ENCODE measurements around the gene PFDN4. TPM values are rescaled to one million over a fixed set of nuclear protein-coding genes. Genes with fewer than 3 reads are reported as not detected.

The PFDN4 gene, protein sequence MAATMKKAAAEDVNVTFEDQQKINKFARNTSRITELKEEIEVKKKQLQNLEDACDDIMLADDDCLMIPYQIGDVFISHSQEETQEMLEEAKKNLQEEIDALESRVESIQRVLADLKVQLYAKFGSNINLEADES
- total RNA-seq, result 10 to 100 TPM; 38.8 to 41.8 TPM

DNA sequence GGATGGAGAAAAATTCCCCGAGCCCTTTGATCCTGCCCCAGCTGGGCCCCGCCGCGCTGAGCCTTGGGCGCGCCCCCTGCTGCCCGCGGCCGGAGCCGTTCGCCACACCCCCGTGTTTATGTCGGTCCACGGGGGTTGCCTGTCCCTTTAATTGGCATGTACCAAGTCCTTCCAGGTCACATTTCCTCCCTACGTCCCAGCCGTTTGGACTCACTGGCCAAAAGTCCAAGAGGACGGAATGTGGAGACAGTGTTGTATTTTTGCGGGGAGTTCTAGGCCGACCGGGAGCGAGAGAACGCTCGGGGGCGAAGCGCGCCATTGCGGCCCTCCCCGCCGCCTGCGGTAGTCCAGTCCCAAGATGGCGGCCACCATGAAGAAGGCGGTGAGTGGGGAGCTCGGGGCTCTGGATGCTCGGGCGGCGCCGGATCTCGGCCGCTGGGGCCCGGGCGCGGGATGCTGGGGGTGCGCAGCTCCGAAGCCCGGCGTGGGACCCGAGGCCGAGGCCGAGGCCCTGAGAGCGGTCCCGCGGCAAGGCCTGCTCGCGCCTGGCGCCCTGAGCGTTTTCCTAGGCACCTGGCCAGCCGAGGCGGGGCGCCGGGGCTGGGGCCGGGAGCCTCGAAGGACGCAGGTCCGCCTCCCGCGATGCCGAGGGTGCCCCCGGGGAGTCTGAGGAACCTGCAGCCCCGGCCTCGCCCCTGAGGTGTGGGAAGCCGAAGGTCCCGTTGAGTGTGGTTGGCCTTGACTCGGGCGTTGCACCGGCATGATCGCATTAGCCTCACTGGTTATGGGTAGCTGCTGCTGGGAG is at the start of gene PFDN4:
Gene PFDN4, plus strand, starts transcription at position 345 of the 805 bp plus-strand sequence. Its CDS starts 14 bp downstream, at position 359.
- Mint-ChIP-seq H3K9me3 (no peaks in the 10 kb centered on the region), H3K36me3 (peaks cover 20% of the 10 kb centered on the region), H3K4me1 (peaks cover 36% of the 10 kb centered on the region), H3K27me3 (no peaks in the 10 kb centered on the region), H3K4me3 (peak within 1 kb of the TSS; percentile 97), H3K27ac (peak within 1 kb of the TSS; percentile 99)
- peak; percentile 83 for DNase-seq

DNA sequence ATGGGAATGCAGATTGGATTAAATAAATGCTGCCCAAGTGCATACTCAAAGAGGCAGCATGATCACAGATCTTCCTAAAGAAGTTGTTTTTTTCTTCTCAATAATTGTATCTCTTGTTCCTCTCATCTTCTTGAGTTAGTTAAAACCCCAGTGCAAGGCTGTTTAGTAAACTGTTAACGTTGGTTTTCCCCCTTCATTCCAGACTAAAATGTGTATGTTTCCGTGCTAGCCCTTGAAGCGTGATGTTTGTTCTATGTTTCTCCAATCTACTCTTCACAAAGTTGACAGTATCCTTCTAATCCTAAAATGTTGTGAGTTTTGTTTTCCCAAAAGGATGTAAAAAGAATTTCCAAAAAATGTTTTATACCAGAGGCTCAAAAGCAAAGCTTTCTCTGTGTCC is 49.7 kb upstream of the PFDN4 start:
- no peak overlapping the region for H3K27ac Mint-ChIP-seq
- DNase-seq, result no peak
- no peak overlapping the region for H3K4me3 Mint-ChIP-seq
- no peaks in the 10 kb centered on the region for H3K36me3 Mint-ChIP-seq
- H3K27me3 Mint-ChIP-seq, result peaks cover 16% of the 10 kb centered on the region
- H3K4me1 Mint-ChIP-seq, result no peaks in the 10 kb centered on the region
- H3K9me3 Mint-ChIP-seq, result no peaks in the 10 kb centered on the region

DNA sequence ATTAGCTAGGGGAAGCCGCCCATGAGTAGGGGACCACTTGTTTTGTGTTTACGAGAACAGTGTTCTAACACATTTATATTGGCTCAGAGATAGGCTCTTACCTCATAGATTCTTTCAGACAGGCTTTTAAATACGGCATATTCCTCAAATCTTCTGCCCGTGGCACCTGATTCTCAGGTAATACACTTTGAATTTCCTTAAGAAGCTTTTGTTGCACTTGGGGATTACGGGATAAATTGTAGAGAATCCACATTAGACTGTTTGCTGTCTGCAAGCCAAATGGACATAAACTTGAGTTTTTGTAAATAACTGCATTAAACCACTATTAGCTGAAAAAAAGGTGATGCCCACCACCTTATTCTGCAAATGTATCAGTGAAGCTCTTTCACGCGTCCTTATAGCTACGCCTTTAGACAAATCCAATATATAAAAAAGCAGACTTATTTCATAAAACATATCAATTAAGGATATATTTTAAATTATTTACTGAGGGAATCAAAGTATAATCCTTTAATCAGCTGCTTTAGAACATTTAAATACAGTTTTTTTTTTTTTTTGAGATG is 49.0 kb upstream of the PFDN4 start:
- H3K27me3 Mint-ChIP-seq, result peaks cover 16% of the 10 kb centered on the region
- no peaks in the 10 kb centered on the region for H3K36me3 Mint-ChIP-seq
- H3K4me1 Mint-ChIP-seq, result no peaks in the 10 kb centered on the region
- H3K4me3 Mint-ChIP-seq, result no peak overlapping the region
- no peak for DNase-seq
- H3K27ac Mint-ChIP-seq, result no peak overlapping the region
- H3K9me3 Mint-ChIP-seq, result no peaks in the 10 kb centered on the region

DNA sequence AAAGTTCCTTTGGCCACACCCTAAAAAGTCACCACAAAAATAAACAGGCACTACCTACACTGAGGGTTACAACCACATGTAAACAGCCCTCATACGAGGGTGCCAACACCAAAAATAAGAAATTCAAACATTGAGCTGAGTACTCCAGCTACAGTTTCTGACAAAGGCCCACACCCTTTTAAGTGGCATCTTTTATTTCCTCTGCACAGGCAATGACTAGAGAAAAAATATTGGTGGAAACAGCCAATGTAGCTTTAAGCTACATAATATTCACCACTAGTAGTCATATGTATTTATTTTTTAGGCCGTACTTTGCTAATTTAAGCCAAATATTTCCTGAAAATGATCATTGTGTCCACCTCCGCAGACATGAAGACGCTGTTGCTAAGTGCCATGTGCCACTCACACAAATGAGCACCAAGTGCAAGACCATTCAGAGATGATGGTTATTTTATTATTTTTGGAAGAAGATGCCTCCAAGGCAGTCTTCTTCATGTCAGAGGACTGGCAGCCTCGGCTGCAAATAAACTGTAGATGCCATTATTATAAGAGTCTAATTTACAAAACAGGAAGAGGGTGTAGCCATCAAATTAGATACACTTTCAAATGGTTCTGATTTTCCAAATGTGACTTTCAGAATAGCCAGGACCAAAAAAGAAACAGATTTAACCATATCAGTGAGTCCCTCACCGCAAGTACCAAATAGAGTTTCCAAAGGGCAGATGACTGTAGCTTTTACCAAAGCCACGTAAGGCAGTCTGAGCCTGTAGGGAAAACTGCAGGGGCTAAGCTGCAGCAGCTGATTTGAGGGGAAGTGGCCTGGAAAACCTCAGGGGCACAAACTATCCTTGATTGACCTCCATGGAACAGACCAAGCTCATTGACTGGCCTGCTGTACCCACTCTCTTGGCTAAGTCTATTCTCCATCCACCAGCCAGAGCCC is 47.6 kb upstream of the PFDN4 start:
- Mint-ChIP-seq H3K36me3 (no peaks in the 10 kb centered on the region), H3K4me3 (no peak overlapping the region), H3K4me1 (no peaks in the 10 kb centered on the region), H3K9me3 (no peaks in the 10 kb centered on the region), H3K27ac (no peak overlapping the region), H3K27me3 (peaks cover 16% of the 10 kb centered on the region)
- no peak for DNase-seq

DNA sequence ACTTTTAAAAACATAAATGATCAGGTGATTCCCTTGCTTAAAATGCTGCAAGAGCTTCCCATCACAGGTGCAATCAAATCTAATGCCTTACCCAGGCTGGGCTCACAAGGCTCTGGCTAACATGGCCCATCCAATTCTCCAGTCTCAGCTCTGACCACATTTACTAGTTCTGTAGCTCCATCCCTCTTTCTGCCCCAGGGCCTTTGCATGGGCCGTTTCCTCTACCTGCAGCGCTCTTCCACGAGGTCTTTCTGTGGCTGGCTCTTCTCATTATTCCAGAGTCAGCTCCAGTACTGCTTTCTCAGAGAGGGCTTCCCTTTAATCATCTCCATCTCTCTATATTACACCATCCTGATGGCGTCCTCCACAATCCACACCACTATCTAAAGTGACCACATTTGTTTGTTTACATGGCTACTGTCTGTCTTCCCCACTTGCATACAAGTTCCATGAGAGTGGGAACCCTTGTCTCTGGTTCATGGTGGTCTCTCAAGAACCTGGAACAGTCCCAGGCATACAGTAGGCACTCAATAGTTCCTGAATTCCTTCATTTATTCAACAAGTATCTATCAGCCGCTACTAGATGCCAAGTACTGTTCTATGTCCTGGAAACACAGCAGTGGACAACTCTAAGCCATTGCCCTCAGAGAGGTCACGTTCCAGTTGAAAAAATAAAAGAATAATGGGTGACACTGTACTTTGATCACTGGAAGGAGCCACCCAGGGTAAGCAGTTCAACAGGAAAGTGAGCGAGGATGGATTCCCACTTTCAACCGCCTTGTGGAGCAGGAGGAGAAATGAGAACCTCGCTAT is 46.7 kb upstream of the PFDN4 start:
- Mint-ChIP-seq H3K4me3 (no peak overlapping the region), H3K9me3 (no peaks in the 10 kb centered on the region), H3K4me1 (no peaks in the 10 kb centered on the region), H3K27me3 (peaks cover 16% of the 10 kb centered on the region), H3K36me3 (no peaks in the 10 kb centered on the region), H3K27ac (no peak overlapping the region)
- no peak for DNase-seq

DNA sequence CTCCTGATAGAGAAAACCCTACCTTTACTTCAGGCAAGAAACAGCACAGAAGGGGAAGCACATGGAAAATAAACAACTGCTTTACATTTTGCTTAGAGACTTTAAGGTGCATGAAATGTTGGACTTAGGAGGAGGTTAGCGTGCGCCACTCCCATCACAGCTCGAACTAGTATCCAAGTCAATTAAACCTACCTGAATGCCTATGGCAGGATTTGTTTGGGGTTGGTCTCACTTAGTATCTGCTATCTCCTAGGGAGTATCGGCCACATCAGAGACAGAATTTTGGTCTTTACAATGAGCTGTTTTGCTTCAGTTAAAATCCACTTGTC is 46.1 kb upstream of the PFDN4 start:
- DNase-seq, result no peak
- no peaks in the 10 kb centered on the region for H3K4me1 Mint-ChIP-seq
- H3K27me3 Mint-ChIP-seq, result peaks cover 20% of the 10 kb centered on the region
- H3K36me3 Mint-ChIP-seq, result no peaks in the 10 kb centered on the region
- no peak overlapping the region for H3K27ac Mint-ChIP-seq
- H3K9me3 Mint-ChIP-seq, result no peaks in the 10 kb centered on the region
- H3K4me3 Mint-ChIP-seq, result no peak overlapping the region

DNA sequence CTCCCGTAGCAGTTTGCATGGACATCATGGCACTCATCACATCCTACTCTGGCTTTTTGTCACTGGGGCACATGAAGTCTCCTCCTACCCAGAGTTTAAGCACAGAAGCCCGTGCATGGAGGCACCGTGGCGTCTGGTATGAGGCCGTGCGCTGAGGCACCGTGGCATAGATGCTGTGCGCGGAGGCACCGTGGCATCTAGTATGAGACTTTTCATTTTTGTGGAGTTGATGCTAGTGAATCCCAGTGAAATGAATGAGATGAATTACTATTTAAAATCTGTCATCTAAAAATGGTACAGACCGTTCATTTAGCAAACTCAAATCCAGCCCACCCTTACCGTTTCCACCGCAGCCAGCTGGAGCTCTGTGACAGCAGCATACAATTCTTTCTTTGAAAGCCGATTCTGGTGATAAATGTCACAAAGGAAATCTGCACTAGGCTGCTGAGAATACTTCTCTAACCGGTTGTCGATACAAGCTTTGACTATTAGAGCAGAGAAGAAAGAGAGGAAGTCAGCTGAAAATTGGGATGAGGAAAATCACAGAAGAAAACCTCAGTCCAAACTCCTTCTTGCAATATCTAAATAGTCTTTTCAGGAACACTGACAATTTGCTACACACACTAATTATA is 45.4 kb upstream of the PFDN4 start:
- H3K9me3 Mint-ChIP-seq, result no peaks in the 10 kb centered on the region
- peaks cover 22% of the 10 kb centered on the region for H3K27me3 Mint-ChIP-seq
- no peaks in the 10 kb centered on the region for H3K4me1 Mint-ChIP-seq

DNA sequence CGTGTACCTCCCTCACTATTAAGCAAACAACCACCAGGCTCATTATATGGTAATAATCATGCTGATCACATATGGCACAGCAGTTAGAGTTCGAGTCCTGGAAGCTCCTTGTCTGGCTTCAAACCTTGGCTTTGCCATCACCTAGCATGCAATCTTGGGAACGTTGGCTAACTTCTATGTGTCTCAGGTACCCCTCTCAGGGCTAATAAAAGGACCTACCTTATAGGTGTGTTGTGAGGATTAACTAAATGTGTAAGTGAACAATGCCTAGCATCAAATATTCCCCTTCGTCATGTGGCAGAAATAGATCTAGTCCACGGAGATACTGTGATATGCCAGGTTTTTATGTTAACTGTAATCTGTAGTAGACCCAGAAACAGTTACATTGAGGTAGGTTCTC is 44.5 kb upstream of the PFDN4 start:
- Mint-ChIP-seq H3K4me1 (peaks cover 2% of the 10 kb centered on the region), H3K36me3 (no peaks in the 10 kb centered on the region), H3K27ac (no peak overlapping the region), H3K4me3 (no peak overlapping the region), H3K9me3 (no peaks in the 10 kb centered on the region), H3K27me3 (peaks cover 30% of the 10 kb centered on the region)
- no peak for DNase-seq

More for the DNA sequence above, 45.4 kb upstream of the PFDN4 start:
- Mint-ChIP-seq H3K27ac (no peak overlapping the region), H3K4me3 (no peak overlapping the region), H3K36me3 (no peaks in the 10 kb centered on the region)
- DNase-seq, result no peak

DNA sequence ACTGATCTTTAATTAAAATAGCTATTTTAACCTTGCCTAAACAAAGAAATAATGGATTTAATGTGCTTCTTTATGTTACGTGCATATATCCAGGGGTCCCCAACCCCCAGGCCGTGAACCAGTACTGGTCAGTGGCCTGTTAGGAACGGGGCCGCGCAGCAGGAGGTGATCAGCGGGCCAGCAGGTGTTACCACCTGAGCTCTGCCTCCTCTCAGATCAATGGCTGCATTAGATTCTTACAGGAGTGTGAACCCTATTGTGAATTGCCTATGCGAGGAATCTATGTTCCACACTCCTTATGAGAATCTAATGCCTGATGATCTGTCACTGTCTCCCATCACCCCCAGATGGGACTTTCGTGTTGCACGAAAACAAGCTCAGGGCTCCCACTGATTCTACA is 42.9 kb upstream of the PFDN4 start:
- Mint-ChIP-seq H3K36me3 (no peaks in the 10 kb centered on the region), H3K27ac (no peak overlapping the region), H3K4me3 (no peak overlapping the region), H3K4me1 (peaks cover 2% of the 10 kb centered on the region), H3K9me3 (no peaks in the 10 kb centered on the region), H3K27me3 (peaks cover 46% of the 10 kb centered on the region)
- DNase-seq, result no peak

DNA sequence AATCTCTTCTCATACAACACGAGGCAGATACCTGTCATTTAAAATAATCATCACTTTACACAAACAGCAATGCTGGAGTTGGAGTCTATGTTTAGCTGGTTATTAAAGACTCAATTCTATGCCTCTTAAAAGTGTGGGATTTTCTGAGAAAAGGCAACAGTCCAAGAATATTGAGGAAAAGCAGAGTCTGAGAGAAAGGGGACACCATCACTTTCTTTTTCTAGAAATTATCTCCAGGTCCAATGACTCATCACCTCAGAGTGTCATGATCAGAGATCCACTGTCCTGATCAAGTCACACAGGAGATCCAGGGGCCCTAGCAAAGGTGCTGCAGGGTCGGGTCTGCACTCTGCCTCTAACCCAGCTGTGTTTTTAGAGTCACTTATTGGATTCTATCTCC is 42.1 kb upstream of the PFDN4 start:
- H3K9me3 Mint-ChIP-seq, result no peaks in the 10 kb centered on the region
- H3K27ac Mint-ChIP-seq, result no peak overlapping the region
- no peak overlapping the region for H3K4me3 Mint-ChIP-seq
- no peak for DNase-seq
- peaks cover 54% of the 10 kb centered on the region for H3K27me3 Mint-ChIP-seq
- no peaks in the 10 kb centered on the region for H3K36me3 Mint-ChIP-seq
- peaks cover 2% of the 10 kb centered on the region for H3K4me1 Mint-ChIP-seq

DNA sequence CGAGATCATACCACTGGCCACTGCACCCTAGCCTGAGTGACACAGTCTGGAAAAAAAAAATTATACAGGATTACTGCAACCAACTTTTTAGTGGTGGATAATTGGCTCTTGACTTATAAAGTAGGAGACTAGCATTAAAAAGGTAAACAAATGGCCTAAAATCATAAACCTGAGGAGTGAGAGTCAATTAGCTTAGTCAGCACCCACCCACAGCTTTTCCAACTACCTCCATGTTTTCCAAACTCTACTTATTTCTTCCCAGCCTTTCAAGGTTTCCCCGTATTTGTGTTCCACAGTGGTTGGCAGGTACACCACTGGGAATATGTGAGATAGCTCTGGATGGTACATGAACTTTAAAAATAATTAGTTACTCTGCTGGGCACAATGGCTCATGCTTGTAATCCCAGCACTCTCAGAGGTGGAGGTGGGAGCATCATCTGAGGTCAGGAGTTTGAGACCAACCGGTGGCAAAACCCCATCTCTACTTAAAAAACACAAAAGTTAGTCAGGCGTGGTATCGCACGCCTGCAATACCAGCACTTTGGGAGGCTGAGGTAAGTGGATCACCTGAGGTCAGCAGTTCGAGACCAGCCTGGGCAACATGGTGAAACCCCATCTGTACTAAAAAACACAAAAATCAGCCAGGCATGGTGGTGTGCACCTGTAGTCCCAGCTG is 40.8 kb upstream of the PFDN4 start:
- no peak overlapping the region for H3K27ac Mint-ChIP-seq
- H3K4me3 Mint-ChIP-seq, result no peak overlapping the region
- peaks cover 2% of the 10 kb centered on the region for H3K4me1 Mint-ChIP-seq
- DNase-seq, result no peak
- H3K36me3 Mint-ChIP-seq, result no peaks in the 10 kb centered on the region
- H3K27me3 Mint-ChIP-seq, result peaks cover 64% of the 10 kb centered on the region
- no peaks in the 10 kb centered on the region for H3K9me3 Mint-ChIP-seq

DNA sequence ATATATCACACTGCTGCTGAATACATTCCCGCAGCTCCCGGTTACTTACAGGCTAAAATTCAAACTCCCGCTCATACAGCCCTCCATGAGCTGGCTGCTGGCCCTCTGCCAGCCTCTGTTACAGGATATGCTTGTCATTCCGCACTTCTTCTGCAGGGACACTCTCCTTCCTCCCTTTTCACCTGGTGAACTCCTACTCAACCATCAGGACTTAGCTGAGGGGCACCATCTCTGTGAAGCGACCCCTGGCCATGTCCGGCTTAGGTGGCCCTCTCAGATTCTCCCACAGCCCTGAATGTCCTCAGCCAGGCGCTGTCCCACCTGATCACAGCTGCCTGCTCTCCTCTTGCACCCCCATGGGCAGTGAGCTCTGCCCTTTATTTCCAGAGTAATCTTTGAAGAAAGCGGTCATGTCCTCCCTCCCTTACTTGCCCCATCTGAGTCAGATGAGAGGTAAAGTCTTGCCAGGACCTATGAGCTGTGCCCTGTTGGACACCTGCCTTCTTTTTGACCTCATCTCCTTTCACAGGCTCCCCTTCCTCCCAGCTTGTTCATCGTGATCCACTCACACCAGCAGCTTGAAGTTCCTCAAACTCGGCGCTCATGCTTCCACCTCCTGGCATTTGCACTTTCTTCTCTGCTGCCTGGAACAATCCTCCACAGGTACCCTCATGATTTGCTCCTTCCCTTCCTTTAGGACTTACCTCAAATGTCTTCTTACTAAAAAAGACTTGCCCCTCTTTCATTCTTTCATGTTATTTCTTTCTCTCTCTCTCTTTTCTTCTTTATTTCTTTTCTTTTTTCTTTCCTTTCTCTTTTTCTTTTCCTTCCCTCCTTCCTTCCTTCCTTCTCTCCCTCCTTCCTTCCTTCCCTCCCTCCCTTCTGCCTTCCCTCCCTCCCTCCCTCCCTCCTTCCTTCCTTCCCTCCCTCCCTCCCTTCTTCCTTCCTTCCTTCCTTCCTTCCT is 39.7 kb upstream of the PFDN4 start:
- Mint-ChIP-seq H3K27ac (no peak overlapping the region), H3K36me3 (no peaks in the 10 kb centered on the region), H3K4me1 (peaks cover 5% of the 10 kb centered on the region), H3K27me3 (peaks cover 67% of the 10 kb centered on the region), H3K4me3 (no peak overlapping the region), H3K9me3 (no peaks in the 10 kb centered on the region)
- DNase-seq, result no peak

Data from activated naive CD8-positive, alpha-beta T cell treated with anti-CD3 and anti-CD28 coated beads for 36 hours (primary cell).